HG02610 (cell line): ENCODE results near the gene COPS6.
A peak's percentile ranks its signal among the peaks of the same experiment; 100 is the strongest.

Experiments used
- ATAC-seq: cut with Tn5 transposase; IDR thresholded peaks from one replicate; pipeline ENCODE4 v1.9.1; 2021; ENCODE audit warnings: mild to moderate bottlenecking, moderate library complexity; ENCODE audit not compliant: unreplicated experiment

The COPS6 gene

DNA sequence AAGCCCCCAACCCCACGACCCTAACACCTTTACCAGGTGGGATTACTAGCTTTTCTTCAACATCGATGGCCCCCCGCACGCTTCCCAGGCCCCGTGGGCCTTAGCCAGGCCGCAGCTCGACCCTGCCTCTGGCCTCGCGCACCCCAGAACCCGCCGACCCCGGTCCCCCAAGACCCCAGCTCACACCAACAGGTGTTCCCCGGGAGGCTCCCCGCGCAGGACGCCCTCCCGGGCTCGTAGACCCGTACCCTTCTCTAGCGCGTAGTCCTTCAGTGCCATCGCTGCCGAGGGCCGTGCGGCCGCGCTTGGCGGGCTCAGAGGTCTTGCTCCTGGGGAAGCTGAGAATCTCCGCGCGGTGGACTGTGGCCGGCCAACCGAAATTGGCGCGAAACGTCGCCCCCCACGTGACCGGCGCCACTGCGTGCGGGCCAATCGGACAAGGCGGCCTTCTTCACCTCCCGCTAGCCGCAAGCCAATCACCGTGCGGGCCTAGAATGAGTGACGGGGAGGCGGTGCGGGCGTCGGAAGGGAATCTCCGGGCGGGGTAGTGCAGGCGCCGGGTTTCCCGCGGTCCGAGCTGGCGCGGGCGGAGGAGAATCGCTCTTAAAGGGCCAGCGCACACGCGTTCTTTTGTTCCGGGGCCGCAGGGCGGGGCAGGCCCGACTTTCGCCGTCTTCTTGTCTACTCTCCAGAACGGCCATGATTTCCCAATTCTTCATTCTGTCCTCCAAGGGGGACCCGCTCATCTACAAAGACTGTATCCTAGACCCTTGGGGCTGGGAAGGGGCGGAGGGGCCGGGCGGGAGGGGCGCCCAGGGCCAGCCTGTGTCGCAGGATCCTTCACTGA is 12.5 kb downstream of the COPS6 start, which contains the start of the genes AP4M1 and MCM7:
TSS of gene AP4M1 (plus strand) at position 628 of the 847 bp plus-strand sequence. CDS start at position 700, 72 bp downstream.
TSS of gene MCM7 (minus strand) at position 382 of the 847 bp plus-strand sequence. CDS start at position 279, 103 bp downstream.
- ATAC-seq, result peak; percentile 90

DNA sequence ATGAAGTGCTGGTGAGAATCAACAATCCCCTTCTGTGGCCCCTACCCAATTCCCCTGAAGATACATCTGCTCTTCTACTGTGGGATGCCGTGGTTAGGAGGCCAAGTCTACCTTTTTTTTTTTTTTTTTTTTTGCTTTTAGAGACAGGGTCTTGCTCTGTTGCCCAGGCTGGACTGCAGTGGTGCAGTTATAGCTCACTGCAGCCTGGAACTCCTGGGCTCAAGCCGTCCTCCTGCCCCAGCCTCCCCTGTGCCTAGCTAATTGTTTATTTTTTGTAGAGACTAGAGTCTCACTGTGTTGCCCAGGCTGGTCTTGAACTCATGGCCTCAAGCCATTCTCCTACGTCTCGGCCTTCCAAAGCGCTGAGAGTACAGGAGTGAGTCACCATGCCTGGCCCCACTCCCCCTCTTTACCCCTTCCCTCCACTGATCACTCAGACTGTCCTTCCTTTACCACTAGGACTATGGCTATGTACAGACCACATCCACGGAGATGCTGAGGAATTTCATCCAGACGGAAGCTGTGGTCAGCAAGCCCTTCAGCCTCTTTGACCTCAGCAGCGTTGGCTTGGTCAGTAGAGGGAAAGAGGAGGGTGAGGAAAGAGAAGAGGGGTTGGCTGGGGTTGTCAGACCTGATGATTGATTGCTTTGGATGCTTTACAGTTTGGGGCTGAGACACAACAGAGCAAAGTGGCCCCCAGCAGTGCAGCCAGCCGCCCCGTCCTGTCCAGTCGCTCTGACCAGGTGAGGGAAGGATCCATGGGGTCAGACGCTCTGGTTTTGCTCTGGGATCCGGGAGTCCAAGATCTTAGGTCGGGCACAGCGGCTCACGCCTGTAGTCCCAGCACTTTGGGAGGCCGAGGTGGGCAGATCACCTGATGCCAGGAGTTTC is 14.4 kb downstream of the COPS6 start:
- ATAC-seq, result no peak

DNA sequence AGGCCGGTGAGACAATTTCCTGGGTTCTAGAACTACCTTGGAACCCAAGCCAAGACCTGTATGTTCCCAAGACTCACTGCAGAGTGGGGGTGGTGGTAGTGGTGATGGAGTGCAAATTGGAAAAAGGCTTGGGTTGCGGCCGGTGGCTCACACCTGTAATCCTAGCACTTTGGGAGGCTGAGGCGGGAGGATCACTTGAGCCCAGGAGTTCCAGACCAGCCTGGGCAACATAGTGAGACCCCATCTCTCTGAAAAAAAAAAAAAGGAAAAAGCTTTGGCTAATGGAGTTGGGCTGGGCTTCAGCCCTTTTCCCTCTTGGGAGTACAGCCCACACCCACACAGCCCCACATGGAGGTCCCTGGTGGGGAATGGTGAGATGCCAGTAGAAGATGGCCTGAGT is 16.8 kb downstream of the COPS6 start:
- no peak for ATAC-seq

DNA sequence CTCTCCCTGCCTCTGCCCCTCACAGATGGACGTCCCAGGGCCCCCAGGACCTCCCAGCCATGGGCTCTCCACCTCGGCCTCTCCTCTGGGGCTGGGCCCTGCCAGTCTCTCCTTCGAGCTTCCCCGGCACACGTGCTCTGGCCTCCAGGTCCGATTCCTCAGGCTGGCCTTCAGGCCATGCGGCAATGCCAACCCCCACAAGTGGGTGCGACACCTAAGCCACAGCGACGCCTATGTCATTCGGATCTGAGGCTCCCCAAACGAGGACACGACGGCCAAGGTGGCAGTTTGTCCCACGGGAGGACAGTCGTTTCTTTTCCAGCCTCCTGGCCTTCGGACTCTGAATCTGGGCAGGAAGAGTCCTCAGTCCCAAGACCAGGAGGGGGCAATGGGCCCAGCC is 17.9 kb downstream of the COPS6 start:
- ATAC-seq, result no peak

DNA sequence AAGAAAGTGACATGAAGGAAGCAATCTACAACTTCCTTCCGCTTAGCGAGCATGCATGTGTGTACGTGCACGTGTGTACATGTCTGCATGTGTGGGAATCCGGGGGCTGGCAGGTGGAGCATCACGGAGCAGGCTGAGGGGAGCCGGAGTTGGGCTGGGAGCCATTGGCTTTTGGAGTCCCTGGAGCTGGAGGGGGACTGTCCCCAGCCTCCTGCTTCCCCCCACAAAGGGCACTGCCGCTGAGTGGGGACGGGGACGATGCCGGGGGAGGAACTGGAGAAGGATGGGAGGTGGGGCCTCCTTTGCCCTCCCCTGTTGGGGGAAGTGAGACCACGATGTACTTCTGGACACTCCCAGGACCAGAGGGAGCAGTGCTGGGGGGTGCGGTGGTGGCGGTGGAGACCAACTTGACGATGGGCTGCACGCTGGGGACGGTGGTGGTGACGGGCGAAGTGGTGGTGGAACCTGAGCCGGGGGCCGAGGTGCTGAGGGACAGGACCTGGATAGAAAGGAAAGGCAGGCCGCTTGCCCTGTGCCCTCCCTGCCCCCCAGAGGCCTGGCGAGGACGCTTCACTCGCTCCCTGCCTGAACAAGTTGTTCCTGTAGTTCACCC is 18.5 kb downstream of the COPS6 start:
- no peak for ATAC-seq

DNA sequence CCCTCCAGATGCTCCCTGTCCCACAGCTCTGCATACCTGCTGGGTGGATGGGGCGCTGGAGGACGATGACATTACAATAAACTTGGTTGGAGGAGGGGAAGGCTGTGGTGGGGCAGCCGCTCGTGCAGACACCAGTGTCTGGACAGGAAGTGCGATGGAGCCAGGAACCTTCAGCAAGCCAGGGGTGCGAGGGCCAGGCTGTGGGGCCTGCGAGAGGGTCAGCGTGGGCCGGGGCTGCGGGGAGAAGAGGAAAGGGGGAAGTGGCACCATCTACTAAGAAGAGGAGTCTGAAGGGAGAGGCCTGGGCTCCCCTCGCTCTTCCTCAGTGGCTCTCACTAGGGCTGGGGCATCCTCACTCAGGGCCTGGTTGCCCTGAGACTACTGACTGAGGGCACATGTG is 19.1 kb downstream of the COPS6 start:
- ATAC-seq, result no peak

DNA sequence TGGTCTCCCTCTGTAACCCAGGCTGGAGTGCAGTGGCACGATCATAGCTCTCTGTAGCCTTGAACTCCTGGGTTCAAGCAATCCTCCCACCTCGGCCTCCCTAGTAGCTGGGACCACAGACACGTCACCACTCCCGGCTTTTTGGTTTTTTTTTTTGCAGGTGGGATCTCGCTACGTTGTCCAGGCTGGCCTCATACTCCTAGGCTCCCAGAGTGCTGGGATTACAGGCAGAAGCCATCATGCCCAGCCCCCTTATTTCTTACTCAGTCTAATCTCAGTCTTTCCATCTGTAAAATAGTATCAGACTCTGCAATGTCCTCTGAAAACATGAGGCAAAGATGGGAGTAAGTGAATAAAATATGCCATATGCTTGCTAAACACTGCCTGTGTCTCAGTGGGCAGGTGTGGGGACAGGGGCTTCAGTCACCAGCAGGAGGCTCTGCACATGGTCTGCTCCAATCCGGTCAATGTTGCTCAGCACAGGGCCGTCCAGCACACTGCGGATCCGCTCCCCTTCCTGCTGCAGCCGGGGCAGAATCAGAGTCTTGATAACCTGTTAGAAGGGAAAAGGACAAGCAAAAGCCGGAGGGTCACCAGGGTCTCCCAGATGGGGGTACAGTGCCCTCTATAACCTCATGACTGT is 20.9 kb downstream of the COPS6 start:
- ATAC-seq, result no peak

DNA sequence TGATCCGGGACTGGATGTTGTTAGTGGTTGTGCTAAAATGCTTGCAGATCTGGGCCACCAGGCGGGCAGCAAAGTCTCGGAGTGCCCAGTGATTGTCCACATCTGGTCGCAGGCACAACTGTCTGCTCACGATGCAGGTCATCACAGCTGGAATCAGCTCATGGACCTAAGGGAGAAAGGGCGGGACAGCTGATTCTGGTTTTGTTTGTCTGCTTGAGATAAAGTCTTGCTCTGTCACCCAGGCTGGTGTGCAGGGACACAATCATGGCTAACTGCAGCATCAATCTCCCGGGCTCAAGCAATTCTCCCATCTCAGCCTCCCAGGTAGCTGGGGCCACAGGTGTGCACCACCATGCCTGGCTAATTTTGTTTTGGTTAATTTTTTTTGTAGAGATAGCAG is 22.4 kb downstream of the COPS6 start:
- ATAC-seq, result no peak

DNA sequence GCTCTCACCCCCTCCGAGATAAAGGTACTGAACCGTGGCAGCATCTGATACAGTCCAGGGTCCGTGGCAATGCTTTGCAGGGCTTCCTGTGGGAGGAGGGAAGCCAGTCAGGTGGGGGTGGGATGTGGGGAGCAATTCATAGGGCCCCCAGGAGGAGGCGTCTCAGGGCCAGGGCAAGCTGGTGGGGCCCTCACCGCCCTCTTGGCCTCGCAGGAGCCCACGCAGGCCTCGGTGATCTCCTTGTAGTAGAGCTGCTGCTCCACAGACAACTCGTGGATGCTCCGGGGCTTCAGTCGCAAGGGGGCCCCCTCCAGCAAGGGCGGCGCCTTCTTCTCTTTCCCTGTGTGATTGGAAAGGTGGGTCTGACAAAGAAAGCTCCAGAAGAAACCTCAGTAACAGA is 23.1 kb downstream of the COPS6 start:
- no peak for ATAC-seq

DNA sequence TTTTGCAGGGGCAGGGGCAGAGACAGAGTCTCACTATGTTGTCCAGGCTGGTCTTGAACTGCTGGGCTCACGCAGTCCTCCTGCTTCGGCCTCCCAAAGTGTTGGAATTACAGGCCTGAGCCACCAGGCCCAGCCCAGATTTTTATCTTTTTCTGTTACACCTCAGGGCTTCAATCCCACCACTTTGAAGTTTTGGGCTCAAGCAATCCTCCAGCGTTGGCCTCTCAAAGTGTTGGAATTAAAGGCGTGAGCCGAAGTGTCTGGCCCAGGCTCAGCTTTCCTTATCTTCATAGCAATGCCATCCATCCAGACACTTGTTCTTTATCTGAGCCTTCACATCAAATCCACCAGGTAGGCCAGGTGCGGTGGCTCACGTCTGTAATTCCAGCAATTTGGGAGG is 26.3 kb downstream of the COPS6 start:
- ATAC-seq, result no peak

DNA sequence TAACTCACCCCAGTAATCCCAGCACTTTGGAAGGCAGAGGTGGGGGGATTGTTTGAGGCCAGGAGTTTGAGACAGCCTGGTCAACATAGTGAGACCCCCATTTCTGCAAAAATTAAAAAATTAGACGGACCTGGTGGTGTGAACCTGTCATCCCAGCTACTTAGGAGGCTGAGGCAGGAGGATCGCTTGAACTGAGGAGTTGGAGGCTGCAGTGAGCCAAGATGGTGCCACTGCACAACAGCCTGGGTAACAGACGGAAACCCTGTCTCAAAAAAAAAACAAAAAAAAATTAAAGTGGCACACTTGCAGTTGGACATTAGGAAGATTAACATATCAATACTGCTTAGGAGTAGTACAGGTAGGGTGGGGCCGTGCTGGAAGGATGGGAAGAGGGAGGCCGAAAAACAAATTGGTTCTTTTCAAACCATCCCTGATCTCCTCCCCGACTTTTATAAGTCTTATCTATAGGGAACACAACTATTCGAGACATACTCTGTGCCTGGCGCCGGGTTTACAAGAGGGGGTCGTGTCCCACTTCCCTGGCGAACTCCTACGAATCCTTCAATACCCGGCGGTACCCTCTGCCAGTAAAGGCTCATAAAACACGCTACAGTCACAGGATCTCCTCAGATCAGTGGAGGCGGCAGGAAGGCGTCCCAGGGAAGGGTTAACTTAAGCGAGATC is 29.8 kb downstream of the COPS6 start:
- ATAC-seq, result no peak

DNA sequence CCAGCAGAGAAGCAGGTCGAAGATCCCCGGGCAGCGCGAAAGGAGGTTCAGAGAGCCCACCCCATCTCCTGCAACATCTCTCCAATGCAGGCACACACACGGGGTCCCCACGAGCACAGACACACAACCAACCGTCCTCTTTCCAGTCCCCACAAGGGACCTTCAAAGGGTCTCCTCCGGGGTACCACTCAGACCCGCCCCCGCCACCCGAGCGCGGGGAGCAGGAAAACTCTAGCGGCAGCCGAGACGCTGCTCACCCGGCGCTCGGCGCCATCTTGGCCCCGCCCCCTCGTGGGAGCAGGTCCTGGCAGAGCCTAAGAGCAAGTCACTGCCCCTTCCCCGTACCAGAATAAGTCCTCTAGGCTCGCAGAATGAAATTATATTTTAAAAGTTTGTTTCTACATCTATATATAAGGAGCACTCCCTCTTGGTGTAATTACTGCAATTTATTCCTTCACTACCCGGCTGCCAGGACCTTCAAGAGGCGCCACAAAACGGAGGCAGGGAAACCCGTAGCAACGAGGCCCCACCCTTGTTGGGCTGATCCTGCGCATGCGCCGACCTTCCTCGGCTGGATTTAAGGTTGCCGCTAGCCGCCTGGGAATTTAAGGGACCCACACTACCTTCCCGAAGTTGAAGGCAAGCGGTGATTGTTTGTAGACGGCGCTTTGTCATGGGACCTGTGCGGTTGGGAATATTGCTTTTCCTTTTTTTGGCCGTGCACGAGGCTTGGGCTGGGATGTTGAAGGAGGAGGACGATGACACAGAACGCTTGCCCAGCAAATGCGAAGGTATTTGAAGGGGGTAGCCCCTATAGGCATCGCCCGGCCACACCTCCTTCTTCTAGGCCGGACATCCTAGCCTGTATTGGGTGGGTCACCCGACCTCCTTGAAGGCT is 30.6 kb downstream of the COPS6 start, which contains the start of the genes CNPY4 and TAF6:
TSS of gene CNPY4 (plus strand) at position 563 of the 898 bp plus-strand sequence. CDS start at position 674, 111 bp downstream.
TSS of gene TAF6 (minus strand) at position 287 of the 898 bp plus-strand sequence. CDS start 5,149 bp downstream, outside the sequence.
- peak; percentile 69 for ATAC-seq

DNA sequence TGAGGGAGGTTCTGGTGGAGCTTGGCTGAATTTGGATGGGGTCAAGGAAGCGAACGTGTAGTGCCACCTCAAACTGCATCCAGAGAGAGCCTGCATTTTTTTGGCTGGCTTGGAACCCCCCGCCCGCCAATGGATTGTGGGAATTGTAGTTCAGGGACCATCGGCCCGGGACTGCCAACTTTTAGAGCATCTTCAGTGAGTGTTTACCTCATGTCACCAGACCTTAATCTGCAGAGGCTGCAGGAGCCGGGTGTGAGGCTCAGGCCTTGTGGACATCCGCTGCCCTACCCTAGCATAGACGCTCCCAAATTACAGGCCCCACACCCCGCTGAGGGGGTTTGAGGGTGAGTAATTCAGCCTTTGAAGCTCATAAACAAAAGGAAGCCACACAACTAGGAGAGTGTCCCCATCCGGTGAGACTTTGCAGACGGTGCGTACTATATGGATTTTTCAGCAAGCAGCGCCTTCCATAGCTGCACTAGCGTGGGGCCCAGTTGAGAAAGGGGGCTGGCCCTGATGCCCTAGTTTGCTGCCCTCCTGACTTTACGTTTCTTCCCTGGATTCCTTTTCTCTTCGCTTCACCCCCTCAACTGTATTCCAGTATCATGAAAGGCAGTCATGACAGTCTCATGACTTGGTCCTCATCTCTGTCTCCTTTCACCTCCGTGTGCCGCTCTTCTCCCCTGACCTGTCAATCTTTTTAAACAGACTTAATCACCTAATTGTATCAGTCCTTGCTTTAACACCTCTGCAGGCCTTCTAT is 31.4 kb downstream of the COPS6 start:
- ATAC-seq, result peak; percentile 23

DNA sequence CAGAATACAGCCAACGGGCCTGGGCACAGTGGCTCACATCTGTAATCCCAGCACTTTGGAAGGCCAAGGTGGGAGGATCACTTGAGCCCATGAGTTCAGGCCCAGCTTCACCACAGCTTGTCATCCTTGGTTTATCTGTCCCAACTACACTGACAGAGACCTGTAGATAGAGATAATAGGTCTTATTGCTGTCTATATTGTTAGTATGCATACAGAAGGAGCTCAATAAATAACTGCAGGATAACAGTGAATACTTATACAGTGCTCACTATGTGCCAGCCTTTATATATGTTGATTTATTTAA is 31.9 kb downstream of the COPS6 start:
- ATAC-seq, result no peak

DNA sequence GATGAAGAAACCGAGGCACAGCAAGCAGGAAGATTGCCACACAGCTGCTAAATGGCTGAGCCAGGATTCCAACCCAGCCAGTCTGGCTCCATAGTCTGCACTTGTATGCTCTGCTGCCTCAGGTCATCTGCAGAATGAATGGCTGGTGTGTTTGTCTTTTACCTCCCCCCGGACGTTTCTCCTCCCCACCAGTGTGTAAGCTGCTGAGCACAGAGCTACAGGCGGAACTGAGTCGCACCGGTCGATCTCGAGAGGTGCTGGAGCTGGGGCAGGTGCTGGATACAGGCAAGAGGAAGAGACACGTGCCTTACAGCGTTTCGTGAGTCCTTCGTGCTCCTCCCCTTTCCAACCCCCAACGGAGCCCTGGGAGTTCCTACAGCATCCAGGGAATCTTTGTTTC is 33.3 kb downstream of the COPS6 start:
- ATAC-seq, result no peak

DNA sequence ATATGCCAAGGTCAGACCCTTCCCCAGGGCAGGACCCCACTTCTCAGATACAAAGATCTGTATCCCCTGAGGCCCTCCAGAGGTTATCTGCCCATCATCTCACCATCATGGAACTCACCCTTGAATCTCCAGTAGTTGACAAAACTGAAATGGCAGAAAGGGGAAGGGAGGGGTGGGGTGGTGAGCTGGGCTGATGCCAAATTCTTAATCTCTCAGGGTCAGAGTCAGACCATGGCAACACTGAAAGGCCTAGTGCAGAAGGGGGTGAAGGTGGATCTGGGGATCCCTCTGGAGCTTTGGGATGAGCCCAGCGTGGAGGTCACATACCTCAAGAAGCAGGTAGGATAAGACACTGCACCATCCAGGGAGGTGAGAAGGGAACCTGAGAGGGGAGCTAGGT is 33.8 kb downstream of the COPS6 start:
- ATAC-seq, result no peak

DNA sequence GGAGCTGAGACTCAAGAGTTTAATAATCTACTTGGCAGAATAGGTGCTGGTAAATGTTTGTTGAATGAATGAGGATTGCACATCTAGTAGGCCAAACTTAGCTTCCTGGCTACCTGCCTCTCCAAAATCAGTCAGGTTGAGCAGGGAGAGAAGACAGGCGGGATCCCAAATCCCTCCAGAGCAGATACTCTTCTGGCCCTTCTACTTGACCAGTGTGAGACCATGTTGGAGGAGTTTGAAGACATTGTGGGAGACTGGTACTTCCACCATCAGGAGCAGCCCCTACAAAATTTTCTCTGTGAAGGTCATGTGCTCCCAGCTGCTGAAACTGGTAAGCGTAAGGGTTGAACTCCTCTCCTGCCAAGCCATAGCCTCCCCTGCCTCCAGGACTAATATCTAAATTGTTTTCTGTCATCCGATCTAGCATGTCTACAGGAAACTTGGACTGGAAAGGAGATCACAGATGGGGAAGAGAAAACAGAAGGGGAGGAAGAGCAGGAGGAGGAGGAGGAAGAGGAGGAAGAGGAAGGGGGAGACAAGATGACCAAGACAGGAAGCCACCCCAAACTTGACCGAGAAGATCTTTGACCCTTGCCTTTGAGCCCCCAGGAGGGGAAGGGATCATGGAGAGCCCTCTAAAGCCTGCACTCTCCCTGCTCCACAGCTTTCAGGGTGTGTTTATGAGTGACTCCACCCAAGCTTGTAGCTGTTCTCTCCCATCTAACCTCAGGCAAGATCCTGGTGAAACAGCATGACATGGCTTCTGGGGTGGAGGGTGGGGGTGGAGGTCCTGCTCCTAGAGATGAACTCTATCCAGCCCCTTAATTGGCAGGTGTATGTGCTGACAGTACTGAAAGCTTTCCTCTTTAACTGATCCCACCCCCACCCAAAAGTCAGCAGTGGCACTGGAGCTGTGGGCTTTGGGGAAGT is 35.8 kb downstream of the COPS6 start:
- no peak for ATAC-seq
